Activated CD4-positive, alpha-beta T cell treated with anti-CD3 and anti-CD28 coated beads for 4 hours (primary cell): ENCODE measurements around the gene GLRB.
"Not testable (repeated sequence)": the region's sequence is repeated elsewhere in the genome, so short reads cannot be mapped to it uniquely, and the experiment has no call there.

Source experiments
- DNase-seq, 2 donors: peaks; one replicate each; pipeline ENCODE4 v3.0.0-alpha.2; 2020

Gene GLRB

GRCh38 chr4:157141976-157142375 lies 66.0 kb downstream of the GLRB start:
- no peak for DNase-seq

DNA sequence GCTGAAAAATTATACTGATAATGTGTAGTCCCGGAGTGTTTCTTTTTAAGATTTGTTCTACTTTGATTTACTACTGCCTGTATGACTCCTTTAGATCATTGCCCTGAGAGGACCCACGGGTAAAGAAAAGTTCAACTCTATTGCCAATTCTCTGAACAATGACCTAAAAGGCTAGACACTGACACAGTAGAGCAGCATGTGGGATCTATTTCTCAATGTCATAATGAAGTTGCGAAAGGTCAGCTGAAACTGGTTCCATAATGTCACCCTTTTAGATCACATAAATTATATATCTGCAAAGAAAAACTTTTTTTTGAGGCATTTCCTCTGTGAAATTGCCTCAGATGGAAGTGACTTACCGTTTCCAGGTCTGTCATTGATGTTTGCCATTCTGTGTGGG lies 67.4 kb downstream of the GLRB start:
- DNase-seq: no peak

DNA sequence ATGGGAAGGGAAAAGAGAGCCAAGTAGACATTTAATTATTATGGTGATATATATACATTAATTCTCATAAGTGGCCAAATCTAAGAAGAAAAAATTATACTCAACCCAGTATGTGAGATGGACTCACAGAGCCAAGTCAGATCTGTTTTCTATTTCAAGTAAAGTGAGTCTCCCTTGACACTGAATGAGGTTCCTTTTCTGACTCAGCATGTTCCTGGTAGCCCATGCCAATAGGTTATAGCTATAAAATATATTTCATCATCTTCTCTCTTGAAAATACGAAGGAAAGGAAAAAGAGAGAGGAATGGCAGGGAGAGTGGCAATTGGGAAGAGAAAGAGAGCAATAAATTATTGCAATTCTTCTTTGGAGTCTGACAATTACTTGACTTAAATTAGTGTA lies 75.8 kb downstream of the GLRB start:
- DNase-seq: no peak

DNA sequence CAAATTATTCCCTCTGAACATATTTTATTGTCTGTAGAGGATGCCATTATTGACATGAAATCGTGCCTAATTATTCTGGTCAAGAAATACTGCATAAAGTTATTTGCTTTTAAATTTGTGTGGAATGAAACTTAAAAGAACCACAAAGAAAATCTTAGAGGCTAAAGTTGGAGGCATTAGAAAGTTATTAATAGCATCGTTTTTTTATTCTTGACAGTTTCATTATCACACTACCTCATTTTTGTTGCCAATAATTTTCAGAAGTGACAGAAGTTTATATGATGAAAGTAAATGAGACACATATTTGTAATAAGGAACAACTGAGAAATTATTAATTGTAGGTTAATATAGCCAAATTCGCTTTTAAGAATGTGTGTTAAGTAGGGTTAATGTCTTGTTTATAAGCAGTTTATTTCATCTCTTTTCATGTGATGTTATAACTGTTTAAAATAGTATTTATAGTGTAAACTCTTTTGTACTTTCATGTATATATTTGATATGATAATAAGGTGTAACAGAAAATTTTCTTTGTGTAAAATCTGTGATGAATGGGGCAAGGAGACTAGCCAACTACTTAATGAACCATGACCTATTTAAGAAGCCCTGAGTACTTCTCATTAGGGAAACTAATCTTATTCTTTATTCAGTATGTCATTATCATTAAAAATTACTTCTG lies 90.1 kb downstream of the GLRB start:
- DNase-seq: no peak

DNA sequence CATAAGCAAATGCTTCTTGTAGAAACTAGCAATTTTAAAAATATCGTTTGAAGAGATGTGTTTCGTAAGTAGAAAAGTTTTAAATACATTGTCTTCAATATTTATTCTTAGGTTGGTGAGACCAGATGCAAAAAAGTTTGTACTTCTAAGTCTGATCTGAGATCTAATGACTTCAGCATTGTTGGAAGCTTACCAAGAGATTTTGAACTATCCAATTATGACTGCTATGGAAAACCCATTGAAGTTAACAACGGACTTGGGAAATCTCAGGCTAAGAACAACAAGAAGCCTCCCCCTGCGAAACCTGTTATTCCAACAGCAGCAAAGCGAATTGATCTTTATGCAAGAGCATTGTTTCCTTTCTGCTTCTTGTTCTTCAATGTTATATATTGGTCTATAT lies 94.4 kb downstream of the GLRB start:
- DNase-seq: no peak

DNA sequence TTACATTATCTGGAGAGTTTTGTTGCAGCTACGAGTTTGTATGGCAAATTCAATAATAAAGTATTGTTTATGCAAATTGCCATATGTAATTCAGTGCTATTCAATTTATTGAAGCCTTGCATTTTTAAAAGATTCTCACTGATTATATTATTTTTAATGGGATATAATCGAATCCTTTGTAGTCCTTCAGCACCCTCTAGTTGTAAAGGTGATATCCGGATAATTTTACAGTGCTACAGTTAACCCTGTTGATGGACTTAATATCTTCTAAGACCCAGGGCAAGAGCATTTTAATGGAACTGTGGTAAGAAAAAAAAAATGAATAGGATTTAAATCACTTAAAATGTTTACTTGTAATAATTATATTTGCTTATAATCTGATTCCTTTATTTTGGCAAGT lies 96.1 kb downstream of the GLRB start:
- DNase-seq: no peak

- DNase-seq: not testable (repeated sequence)
Observed at GRCh38 chr4:157180268-157180667, 104.3 kb downstream of the GLRB start.

DNA sequence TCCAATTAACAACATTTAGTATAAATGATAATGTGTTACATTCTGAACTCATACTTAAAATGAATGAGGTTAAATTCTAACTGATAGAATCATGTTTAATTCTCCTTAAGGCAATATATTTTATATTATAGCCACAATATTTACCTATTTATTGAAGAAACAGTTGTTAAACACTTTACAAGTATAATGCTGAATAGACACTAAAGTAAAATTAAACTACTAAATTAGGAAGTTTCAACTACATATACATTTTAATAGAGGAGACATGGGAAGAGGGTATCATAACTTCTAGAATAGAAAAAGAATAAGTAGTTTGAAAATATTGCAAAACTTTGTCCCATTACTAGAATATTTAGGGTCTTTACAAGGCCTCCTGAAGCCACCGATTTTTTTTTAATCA lies 108.3 kb downstream of the GLRB start:
- DNase-seq: no peak

DNA sequence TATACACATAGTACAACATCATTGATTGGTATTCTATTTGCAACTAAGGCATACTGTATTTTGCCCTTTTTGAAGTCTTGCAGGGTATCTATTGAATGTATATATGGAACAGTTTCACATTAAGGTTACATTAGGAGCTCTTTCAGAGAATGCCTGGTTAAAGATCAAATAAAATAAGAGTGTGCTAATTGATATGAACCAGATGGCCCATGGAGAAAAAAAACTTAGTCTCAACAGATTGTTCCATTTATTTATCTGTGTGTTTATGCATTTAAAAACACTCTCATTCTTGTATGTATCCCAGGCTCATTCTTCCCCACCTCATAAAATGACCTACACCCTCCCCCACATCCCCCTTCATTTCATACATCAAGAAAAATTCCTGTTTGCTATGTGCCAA lies 109.4 kb downstream of the GLRB start:
- DNase-seq: no peak

DNA sequence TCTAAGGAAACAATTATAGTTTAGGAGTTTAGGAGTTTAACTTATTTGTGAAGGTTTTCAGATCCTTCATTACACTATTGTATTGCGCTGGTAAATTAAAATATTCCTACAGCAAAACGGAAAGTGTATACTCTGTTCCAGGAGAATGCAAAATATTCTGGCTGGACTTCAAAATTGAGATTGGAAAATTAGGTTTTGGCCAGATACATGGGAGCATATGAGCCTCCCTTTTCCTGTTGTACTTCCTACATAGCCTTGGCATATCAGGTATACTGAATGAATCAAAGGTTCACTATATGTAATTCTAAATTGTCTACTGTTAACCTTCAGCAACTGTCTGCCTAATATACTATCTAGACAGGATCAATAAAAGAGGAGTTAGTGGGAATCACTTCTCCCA lies 119.4 kb downstream of the GLRB start:
- DNase-seq: no peak

- no peak for DNase-seq
Observed at GRCh38 chr4:157196046-157196445, 120.1 kb downstream of the GLRB start.

- no peak for DNase-seq
Observed at GRCh38 chr4:157204634-157205244, 128.8 kb downstream of the GLRB start.

DNA sequence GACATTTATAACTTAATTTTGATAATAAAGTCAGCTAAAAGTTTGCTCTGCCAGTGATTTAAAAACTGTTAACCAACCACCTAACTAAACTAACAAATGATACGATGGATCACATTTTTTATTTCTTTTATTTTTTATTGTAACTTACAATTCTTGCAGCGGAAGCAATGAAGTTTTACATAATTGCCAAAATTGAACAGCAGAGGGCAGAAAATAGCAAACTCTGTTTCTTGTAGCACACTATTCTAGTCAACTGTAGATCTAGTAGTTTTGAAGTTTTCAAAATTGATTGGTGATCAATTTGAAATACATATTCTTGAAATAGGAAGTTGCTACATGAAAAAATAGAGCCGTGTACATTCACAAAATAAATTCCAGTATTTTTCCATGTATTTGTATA lies 141.8 kb downstream of the GLRB start:
- no peak for DNase-seq

- DNase-seq: no peak
Observed at GRCh38 chr4:157219711-157220370, 143.9 kb downstream of the GLRB start.

- no peak for DNase-seq
Observed at GRCh38 chr4:157220371-157220881, 144.5 kb downstream of the GLRB start, which contains the start of gene GRIA2. GRIA2 (plus strand) TSS chr4:157220728; CDS start chr4:157221043, 315 bp downstream.

GRCh38 chr4:157221426-157221894 lies 145.5 kb downstream of the GLRB start:
- no peak for DNase-seq
